GM12878 (cell line): Measurements from ENCODE around the gene OR10H1. TPM values are rescaled to one million over a fixed set of nuclear protein-coding genes. Genes with fewer than 3 reads are reported as not detected.

Experiments used
- ATAC-seq: fragments of 200-7000 bp; cut with Tn5 transposase; 3 replicates; pipeline ENCODE4 v1.9.1; 2020; ENCODE audit warnings: mild to moderate bottlenecking, moderate library complexity
- BruUV-seq: library from RNA; stranded (reverse); fragments of 400-500 nt; replicated peaks from 2 replicates; lab custom pipeline; 2021; lab: Mats Ljungman, UMichigan
- CTCF ChIA-PET: fragments of 300-600 bp; sonication (Branson Sonifier 250); formaldehyde crosslinking; extraction: SDS; loops from one replicate; lab custom pipeline; 2021; ENCODE audit warnings: inconsistent platforms; lab: Yijun Ruan, JAX
- POLR2A ChIA-PET: fragments of 350-600 bp; formaldehyde crosslinking; extraction: SDS; loops from one replicate; lab custom pipeline; 2021; ENCODE audit warnings: inconsistent platforms; lab: Charles Lee
- RAD21 ChIA-PET: fragments of 300-600 bp; sonication (Branson Sonifier 250); formaldehyde crosslinking; loops from one replicate; lab custom pipeline; 2023; ENCODE audit warnings: antibody characterized with exemption; ENCODE audit not compliant: unreplicated experiment; lab: Charles Lee
- SMC1A ChIA-PET: fragments of 300-600 bp; sonication (Branson Sonifier 250); formaldehyde crosslinking; loops from one replicate; lab custom pipeline; 2023; ENCODE audit not compliant: unreplicated experiment, uncharacterized antibody; lab: Charles Lee
- DNase-seq: peaks from one replicate; pipeline ENCODE4 v3.0.0-alpha.2; 2011; ENCODE audit warnings: low read depth, low spot score
- FAIRE-seq: peaks from 3 replicates; lab custom pipeline; 2011; peaks lifted over from hg19 to GRCh38; lab: Jason Lieb, UNC
- H2AFZ ChIP-seq: 2 replicates; pipeline ENCODE4 v1.6.0; 2011; ENCODE audit warnings: low read depth, low read length, control low read depth; ENCODE audit not compliant: control insufficient read depth
- H3K27ac ChIP-seq: 2 replicates; pipeline ENCODE4 v1.5.1; 2011; ENCODE audit warnings: control low read depth; ENCODE audit not compliant: control insufficient read depth, insufficient read depth
- H3K27me3 ChIP-seq, 2 experiments: replicated peaks in 1 of 2; 2 replicates each; pipeline versions ENCODE4 v1.6.0 to v1.6.1; 2011; ENCODE audit warnings: low read length in 1 of 2; ENCODE audit not compliant: control insufficient read depth in 2 of 2, insufficient read depth in 2 of 2
- H3K36me3 ChIP-seq, 2 experiments: 2 replicates each; pipeline ENCODE4 v1.5.1; 2011; ENCODE audit warnings: low read length in 1 of 2; ENCODE audit not compliant: control insufficient read depth in 2 of 2, insufficient read depth in 2 of 2
- H3K4me1 ChIP-seq: 2 replicates; pipeline ENCODE4 v1.6.1; 2011; ENCODE audit warnings: mild to moderate bottlenecking, low read length, moderate library complexity, mixed read lengths; ENCODE audit not compliant: control insufficient read depth, insufficient read depth
- H3K4me2 ChIP-seq: 2 replicates; pipeline ENCODE4 v1.6.0; 2011; ENCODE audit warnings: control low read depth; ENCODE audit not compliant: control insufficient read depth, insufficient read depth
- H3K4me3 ChIP-seq: fragments of 200-600 bp; sonication (generic); 2 replicates; pipeline ENCODE4 v1.5.1; 2016
- H3K79me2 ChIP-seq: 2 replicates; pipeline ENCODE4 v1.6.0; 2011; ENCODE audit warnings: low read length; ENCODE audit not compliant: control insufficient read depth, insufficient read depth
- H3K9ac ChIP-seq: 2 replicates; pipeline ENCODE4 v1.8.0; 2011; ENCODE audit warnings: low read length, control low read depth, mixed read lengths; ENCODE audit not compliant: control insufficient read depth, insufficient read depth
- H3K9me3 ChIP-seq: replicated peaks from 3 replicates; pipeline ENCODE4 v1.5.1; 2011; ENCODE audit warnings: mild to moderate bottlenecking, low read length; ENCODE audit not compliant: control insufficient read depth, insufficient read depth
- H4K20me1 ChIP-seq: 2 replicates; pipeline ENCODE4 v1.6.0; 2011; ENCODE audit not compliant: control insufficient read depth, insufficient read depth
- ATF2 ChIP-seq: IDR thresholded peaks from 2 replicates; pipeline ENCODE4 v1.6.1; 2012; ENCODE audit warnings: low read length, inconsistent platforms
- ATF7 ChIP-seq: fragments of 450-650 bp; IDR thresholded peaks from 2 replicates; pipeline ENCODE4 v1.6.1; 2016; ENCODE audit warnings: low read depth, mild to moderate bottlenecking
- MTA3 ChIP-seq: IDR thresholded peaks from 2 replicates; pipeline ENCODE4 v1.6.1; 2012; ENCODE audit warnings: low read length, inconsistent platforms, borderline replicate concordance
- NFYA ChIP-seq: IDR thresholded peaks from 2 replicates; pipeline ENCODE4 v1.6.1; 2011; ENCODE audit warnings: low read depth, mild to moderate bottlenecking, low read length, improper control_type of control experiment, borderline replicate concordance
- NFYB ChIP-seq: IDR thresholded peaks from 2 replicates; pipeline ENCODE4 v1.6.1; 2011; ENCODE audit warnings: low read depth, mild to moderate bottlenecking, low read length, improper control_type of control experiment, moderate library complexity; ENCODE audit not compliant: insufficient read depth
- RBBP5 ChIP-seq: fragments of 200-600 bp; sonication (generic); conservative IDR thresholded peaks from 2 replicates; pipeline ENCODE4 v1.6.1; 2016
- SMARCA5 ChIP-seq: fragments of 450-650 bp; IDR thresholded peaks from 2 replicates; pipeline ENCODE4 v1.6.1; 2017; ENCODE audit warnings: mild to moderate bottlenecking
- SPI1 ChIP-seq: IDR thresholded peaks from 2 replicates; pipeline ENCODE4 v1.6.1; 2011; ENCODE audit warnings: low read depth, mild to moderate bottlenecking, low read length, moderate library complexity, borderline replicate concordance; ENCODE audit not compliant: insufficient read depth
- TAF1 ChIP-seq: IDR thresholded peaks from 2 replicates; pipeline ENCODE4 v1.6.1; 2011; ENCODE audit warnings: mild to moderate bottlenecking, low read depth, low read length, borderline replicate concordance
- YBX1 ChIP-seq: fragments of 450-650 bp; IDR thresholded peaks from 2 replicates; pipeline ENCODE4 v1.6.1; 2016; ENCODE audit warnings: antibody characterized with exemption
- ZBED1 ChIP-seq: IDR thresholded peaks from 2 replicates; pipeline ENCODE4 v1.6.1; 2016; ENCODE audit warnings: borderline replicate concordance
- ZBTB33 ChIP-seq: fragments of 450-650 bp; IDR thresholded peaks from 2 replicates; pipeline ENCODE4 v1.6.1; 2017; ENCODE audit warnings: mild to moderate bottlenecking
- ZNF274 ChIP-seq: IDR thresholded peaks from one replicate; pipeline ENCODE4 v1.8.0; 2011; ENCODE audit not compliant: insufficient read length, insufficient read depth
- WGBS: methylation state at CpG from one replicate; pipeline ENCODE4 v1.1.6; 2016; ENCODE audit warnings: low lambda C conversion rate; ENCODE audit not compliant: insufficient replicate concordance, insufficient coverage; ENCODE audit errors: missing lambda C conversion rate; 5-methylcytosine and 5-hydroxymethylcytosine counted together
- in situ Hi-C: fragments of 300-500 bp; cut with MboI; formaldehyde crosslinking; loops from 9 replicates; pipeline ENCODE4 v1.14.3; 2018; ENCODE audit warnings: mixed read lengths
- intact Hi-C: fragments of 100-400 bp; cut with micrococcal nuclease; formaldehyde crosslinking; loops from one replicate; pipeline ENCODE4 v1.14.2; 2022; ENCODE audit not compliant: unreplicated experiment
- polyA plus RNA-seq, 11 experiments: library from polyadenylated mRNA; depleted of rRNA in 4 of 11; unstranded in 6 of 11; stranded (reverse) in 5 of 11; fragments of >200 nt; fragmentation: Nextera tagmentation in 4 of 11; fragmentation: Illumina TruSeq in 1 of 11; extraction: Ambion mirVana in 4 of 11; extraction: Trizol in 1 of 11; gene quantifications; 1 replicate in 1 of 11; 2 replicates in 10 of 11; pipeline versions ENCODE4 v1.2.1 to v1.2.3, GENCODE V29; 2011 to 2016; ENCODE audit warnings: inconsistent platforms in 2 of 11, missing spikeins in 2 of 11, low read depth in 1 of 11
- total RNA-seq, 4 experiments: library from RNA; depleted of rRNA in 3 of 4; stranded (reverse); fragments of >200 nt in 3 of 4; fragmentation: Illumina TruSeq in 1 of 4; extraction: Trizol in 1 of 4; gene quantifications; 2 replicates each; pipeline versions ENCODE4 v1.2.1 to v1.2.3, GENCODE V29; 2013 to 2021
- TF ChIP-seq, protein P1 (sequence below), 3 experiments: IDR thresholded peaks in 2 of 3; conservative IDR thresholded peaks in 1 of 3; 2 replicates each; pipeline ENCODE4 v1.5.1; 2011; ENCODE audit warnings: low read depth in 3 of 3, low read length in 3 of 3, mild to moderate bottlenecking in 3 of 3, control low read depth in 2 of 3, moderate library complexity in 2 of 3, inconsistent platforms in 1 of 3, mixed read lengths in 1 of 3; ENCODE audit not compliant: control insufficient read depth in 2 of 3, insufficient read depth in 1 of 3; ENCODE audit errors: extremely low read depth in 1 of 3

The OR10H1 gene
- total and polyA plus RNA-seq, 10 of the 15 experiments (the other 5 are each of a cell fraction or from before 2014, with no cell fraction given): not detected

DNA sequence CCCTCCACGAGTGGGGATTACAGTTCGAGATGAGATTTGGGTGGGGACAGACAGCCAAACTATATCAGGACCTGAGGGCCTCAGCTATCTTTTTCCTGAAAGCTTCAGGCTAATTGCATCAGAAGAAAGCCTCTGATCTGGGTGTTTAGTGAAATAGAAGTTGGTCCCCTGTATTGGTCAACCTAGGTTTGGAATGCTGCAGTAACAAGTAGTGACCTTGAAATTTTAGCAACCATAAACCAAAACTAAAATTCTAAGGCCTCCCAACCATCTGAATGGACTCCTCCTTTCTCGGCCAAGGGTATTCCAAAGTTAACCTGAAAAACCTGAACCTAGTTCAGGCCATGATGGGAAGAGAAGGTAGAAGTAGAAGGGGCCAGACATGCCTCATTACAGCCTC lies 34.9 kb upstream of the OR10H1 start:
- H3K27ac ChIP-seq: no peak overlapping the region
- H2AFZ ChIP-seq: no peak overlapping the region
- no peak for ATAC-seq
- no peaks in the 10 kb centered on the region for H3K4me1 ChIP-seq
- H3K9me3 ChIP-seq: no peaks in the 10 kb centered on the region
- WGBS: 0% methylated on average over 3 of the region's 3 CpGs
- no peak overlapping the region for H3K9ac ChIP-seq
- no TSS peak for BruUV-seq
- no peak overlapping the region for H3K4me2 ChIP-seq
- no peaks in the 10 kb centered on the region for H4K20me1 ChIP-seq
- no peak overlapping the region for H3K4me3 ChIP-seq
- intact Hi-C loops: no loop called here
- SMC1A ChIA-PET: no interaction called here
- H3K79me2 ChIP-seq: no peaks in the 10 kb centered on the region
- RAD21 ChIA-PET: no interaction called here
- no peak for TF ChIP-seq ATF2
- TF ChIP-seq, all 136 proteins: peak for 0
- ChIA-PET POLR2A (interaction anchor here (0.7 kb wide), 1 partner anchor 922 kb away, joined by 7 read pairs; no protein-coding TSS in a partner anchor), CTCF (no interaction called here)
- DNase-seq (no peak), FAIRE-seq (no peak)
- Histone ChIP-seq H3K27me3 (no peaks in the 10 kb centered on the region; a peak in 1 of 4 replicates), H3K36me3 (no peaks in the 10 kb centered on the region)
- in situ Hi-C loops: no loop called here

- no peaks in the 10 kb centered on the region for H3K9me3 ChIP-seq
- no peaks in the 10 kb centered on the region for H3K79me2 ChIP-seq
- no peak for FAIRE-seq
- no peak for DNase-seq
- no peak overlapping the region for H3K4me3 ChIP-seq
- no peaks in the 10 kb centered on the region for H4K20me1 ChIP-seq
- BruUV-seq: no TSS peak
- CTCF ChIA-PET: no interaction called here
- RAD21 ChIA-PET: no interaction called here
- no peaks in the 10 kb centered on the region for H3K36me3 ChIP-seq
- in situ Hi-C loops: no loop called here
- H3K4me1 ChIP-seq: no peaks in the 10 kb centered on the region
- H2AFZ ChIP-seq: no peak overlapping the region
- no peak overlapping the region for H3K4me2 ChIP-seq
- no peak for ATAC-seq
- intact Hi-C loops: no loop called here
- POLR2A ChIA-PET: no interaction called here
- no peak overlapping the region for H3K9ac ChIP-seq
- SMC1A ChIA-PET: no interaction called here
- H3K27ac ChIP-seq: no peak overlapping the region
- 59% methylated on average over 6 of the region's 6 CpGs for WGBS
- H3K27me3 ChIP-seq: no peaks in the 10 kb centered on the region; a peak in 1 of 4 replicates
- no peak for TF ChIP-seq ATF7
- no peak for TF ChIP-seq MTA3
- no peak for TF ChIP-seq ZBTB33
- TF ChIP-seq, protein P1, sequence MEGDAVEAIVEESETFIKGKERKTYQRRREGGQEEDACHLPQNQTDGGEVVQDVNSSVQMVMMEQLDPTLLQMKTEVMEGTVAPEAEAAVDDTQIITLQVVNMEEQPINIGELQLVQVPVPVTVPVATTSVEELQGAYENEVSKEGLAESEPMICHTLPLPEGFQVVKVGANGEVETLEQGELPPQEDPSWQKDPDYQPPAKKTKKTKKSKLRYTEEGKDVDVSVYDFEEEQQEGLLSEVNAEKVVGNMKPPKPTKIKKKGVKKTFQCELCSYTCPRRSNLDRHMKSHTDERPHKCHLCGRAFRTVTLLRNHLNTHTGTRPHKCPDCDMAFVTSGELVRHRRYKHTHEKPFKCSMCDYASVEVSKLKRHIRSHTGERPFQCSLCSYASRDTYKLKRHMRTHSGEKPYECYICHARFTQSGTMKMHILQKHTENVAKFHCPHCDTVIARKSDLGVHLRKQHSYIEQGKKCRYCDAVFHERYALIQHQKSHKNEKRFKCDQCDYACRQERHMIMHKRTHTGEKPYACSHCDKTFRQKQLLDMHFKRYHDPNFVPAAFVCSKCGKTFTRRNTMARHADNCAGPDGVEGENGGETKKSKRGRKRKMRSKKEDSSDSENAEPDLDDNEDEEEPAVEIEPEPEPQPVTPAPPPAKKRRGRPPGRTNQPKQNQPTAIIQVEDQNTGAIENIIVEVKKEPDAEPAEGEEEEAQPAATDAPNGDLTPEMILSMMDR (IDR thresholded peaks at IDR 0.05 in 2 of 3, conservative IDR thresholded peaks at IDR 0.05 in 1 of 3; ENCODE audit: control insufficient read depth in 2 of 3, extremely low read depth in 1 of 3, insufficient read depth in 1 of 3, low read depth in 3 of 3, low read length in 3 of 3): no peak
- TF ChIP-seq ZBED1: no peak
- no peak for TF ChIP-seq TAF1
- no peak for TF ChIP-seq SPI1
- TF ChIP-seq NFYA: no peak
- TF ChIP-seq NFYB: no peak
- no peak for TF ChIP-seq RBBP5
- no peak for TF ChIP-seq SMARCA5
- no peak for TF ChIP-seq ZNF274
- TF ChIP-seq YBX1: no peak
Measured at GRCh38 chr19:15846923-15847322, 31.5 kb upstream of the OR10H1 start.
